ENCODE measurements around the gene WDR55.
"Not testable (repeated sequence)": the region's sequence is repeated elsewhere in the genome, so short reads cannot be mapped to it uniquely, and the experiment has no call there.

Gene WDR55, protein sequence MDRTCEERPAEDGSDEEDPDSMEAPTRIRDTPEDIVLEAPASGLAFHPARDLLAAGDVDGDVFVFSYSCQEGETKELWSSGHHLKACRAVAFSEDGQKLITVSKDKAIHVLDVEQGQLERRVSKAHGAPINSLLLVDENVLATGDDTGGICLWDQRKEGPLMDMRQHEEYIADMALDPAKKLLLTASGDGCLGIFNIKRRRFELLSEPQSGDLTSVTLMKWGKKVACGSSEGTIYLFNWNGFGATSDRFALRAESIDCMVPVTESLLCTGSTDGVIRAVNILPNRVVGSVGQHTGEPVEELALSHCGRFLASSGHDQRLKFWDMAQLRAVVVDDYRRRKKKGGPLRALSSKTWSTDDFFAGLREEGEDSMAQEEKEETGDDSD

DNA sequence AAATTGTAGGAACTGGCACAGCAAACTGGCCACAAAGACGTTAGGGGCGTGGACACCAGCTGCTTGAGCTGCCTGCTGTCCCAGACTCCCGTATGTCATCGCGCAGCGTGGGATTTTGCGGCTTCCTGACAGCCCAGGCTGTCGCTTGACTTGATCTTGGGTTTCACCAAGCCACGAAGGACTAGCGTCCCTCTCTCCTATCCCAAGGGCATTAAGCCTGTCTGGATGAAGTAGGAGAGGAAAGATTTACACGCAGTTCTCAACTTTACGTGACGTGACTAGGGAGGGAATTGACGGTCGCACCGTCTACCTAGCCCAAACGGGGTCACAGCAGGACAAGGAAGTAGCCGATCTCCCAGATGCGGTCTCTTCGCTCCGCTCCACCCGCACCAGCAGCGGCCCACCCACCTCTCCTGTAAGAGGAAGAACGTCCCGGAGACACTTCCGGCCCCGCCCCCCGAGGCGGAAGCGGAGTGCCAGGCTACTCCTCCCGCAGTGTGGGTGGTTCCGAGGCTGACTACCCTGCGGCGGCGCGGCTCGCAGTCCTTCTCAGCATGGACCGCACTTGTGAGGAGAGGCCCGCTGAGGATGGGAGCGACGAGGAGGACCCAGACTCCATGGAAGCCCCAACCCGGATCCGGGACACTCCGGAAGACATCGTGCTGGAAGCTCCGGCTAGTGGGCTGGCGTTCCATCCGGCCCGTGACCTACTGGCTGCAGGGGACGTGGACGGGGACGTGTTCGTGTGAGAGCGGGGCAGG, at the start of gene WDR55:
WDR55 (plus strand) TSS at position 546 of the 761 bp plus-strand sequence; CDS start at position 555, 9 bp downstream.
- Histone ChIP-seq H3K36me3 (replicated peaks) (peaks cover 54% of the 10 kb centered on the region), H3K4me3 (peak within 1 kb of the TSS; percentile 82), H3K4me1 (no peaks in the 10 kb centered on the region), H3K9me3 (no peaks in the 10 kb centered on the region), H3K27me3 (ENCODE audit: low read depth) (no peaks in the 10 kb centered on the region)
- in situ Hi-C loops (cut with MboI; ENCODE audit: low sequenced_read_pairs), result no loop called here
- peak; percentile 93 to 98 for DNase-seq (ENCODE audit: low spot score in 2 of 2)

DNA sequence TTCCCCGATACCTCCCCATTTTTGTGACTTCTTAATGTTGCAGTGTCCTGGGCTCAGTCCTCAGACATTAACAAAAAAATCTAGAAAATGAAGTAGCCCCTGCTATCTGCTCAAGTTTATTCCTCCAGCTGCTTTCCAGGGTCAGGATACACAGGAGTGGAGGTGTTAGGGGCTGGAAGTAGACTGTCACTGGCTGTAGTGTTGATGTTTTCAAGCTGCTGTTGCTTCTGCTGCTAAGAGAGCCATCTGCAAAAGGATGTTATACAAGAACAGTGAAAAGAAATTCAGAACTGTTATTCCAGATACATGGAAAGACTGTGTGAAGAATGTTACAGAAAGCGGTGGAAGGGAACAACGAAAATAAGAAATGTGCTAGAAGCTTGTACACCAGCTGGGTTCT, 42.4 kb upstream of the WDR55 start:
- no peaks in the 10 kb centered on the region for H3K27me3 ChIP-seq (ENCODE audit: low read depth)

DNA sequence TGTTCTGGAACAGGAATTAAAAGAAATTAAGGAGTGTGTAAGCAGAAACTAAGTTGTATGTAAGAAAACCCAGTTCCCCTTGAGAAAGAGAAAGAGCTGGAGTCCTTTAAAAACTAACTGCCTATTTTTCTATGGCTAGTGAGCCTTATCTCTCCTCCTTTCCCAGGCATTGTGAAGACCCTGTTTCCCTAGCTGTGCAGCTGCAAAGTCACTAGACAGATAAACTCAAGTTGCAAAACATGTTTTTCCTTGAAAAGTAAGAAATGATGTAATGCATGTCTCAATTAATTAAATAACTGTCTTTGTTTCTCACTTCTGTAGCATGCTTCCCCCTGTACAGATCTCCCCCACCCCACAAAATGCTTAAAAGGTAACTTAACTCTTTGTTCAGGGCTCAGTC, 41.6 kb upstream of the WDR55 start:
- in situ Hi-C loops (cut with MboI; ENCODE audit: low sequenced_read_pairs); H3K27me3 ChIP-seq (ENCODE audit: low read depth); DNase-seq (ENCODE audit: low spot score in 2 of 2); H3K36me3 ChIP-seq (replicated peaks); H3K4me1 ChIP-seq; H3K4me3 ChIP-seq; H3K9me3 ChIP-seq: not testable (repeated sequence)

More for the DNA sequence above, 42.4 kb upstream of the WDR55 start:
- Histone ChIP-seq H3K4me1 (no peaks in the 10 kb centered on the region), H3K9me3 (peaks cover 2% of the 10 kb centered on the region; the same call in 1 of the 2 replicates), H3K4me3 (no peak overlapping the region), H3K36me3 (replicated peaks) (no peaks in the 10 kb centered on the region)
- no peak for DNase-seq (ENCODE audit: low spot score in 2 of 2)
- in situ Hi-C loops (cut with MboI; ENCODE audit: low sequenced_read_pairs), result no loop called here

DNA sequence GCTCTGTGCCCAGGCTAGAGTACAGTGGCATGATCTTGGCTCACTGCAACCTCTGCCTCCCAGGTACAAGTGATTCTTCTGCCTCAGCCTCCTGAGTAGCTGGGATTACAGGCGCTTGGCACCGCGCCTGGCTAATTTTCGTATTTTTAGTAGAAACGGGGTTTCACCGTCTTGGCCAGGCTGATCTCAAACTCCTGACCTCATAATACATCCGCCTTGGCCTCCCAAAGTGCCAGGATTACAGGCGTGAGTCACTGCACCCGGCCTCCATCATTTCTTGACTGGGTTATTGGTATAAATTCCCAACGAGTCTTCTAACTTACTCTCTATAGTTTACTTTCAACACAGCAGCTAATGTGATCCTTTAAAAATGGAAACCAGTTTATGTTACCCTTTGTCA, 39.8 kb upstream of the WDR55 start:
- in situ Hi-C loops (cut with MboI; ENCODE audit: low sequenced_read_pairs); H3K4me1 ChIP-seq; H3K27me3 ChIP-seq (ENCODE audit: low read depth); H3K36me3 ChIP-seq (replicated peaks); H3K4me3 ChIP-seq; DNase-seq (ENCODE audit: low spot score in 2 of 2): not testable (repeated sequence)
- H3K9me3 ChIP-seq, result peaks cover 10% of the 10 kb centered on the region

DNA sequence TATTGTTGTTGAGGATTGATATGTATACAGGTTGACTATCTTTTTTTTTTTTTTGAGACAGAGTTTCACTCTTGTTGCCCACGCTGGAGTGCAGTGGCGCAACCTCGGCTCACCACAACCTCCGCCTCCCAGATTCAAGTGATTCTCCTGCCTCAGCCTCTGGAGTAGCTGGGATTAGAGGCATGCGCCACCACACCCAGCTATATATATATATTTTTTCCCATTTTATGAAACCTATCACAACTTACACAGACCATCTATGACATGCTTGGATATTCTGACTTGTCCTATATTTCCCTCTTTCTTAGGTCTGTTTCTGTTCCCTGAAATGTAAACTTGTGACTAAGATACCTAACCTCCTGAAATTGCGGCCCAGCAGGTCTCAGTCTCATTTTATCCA, 36.7 kb upstream of the WDR55 start:
- Histone ChIP-seq H3K4me3 (no peak overlapping the region), H3K27me3 (ENCODE audit: low read depth) (no peaks in the 10 kb centered on the region), H3K9me3 (peaks cover 10% of the 10 kb centered on the region), H3K4me1 (no peaks in the 10 kb centered on the region), H3K36me3 (replicated peaks) (no peaks in the 10 kb centered on the region)
- DNase-seq (ENCODE audit: low spot score in 2 of 2), result no peak
- in situ Hi-C loops (cut with MboI; ENCODE audit: low sequenced_read_pairs), result no loop called here

DNA sequence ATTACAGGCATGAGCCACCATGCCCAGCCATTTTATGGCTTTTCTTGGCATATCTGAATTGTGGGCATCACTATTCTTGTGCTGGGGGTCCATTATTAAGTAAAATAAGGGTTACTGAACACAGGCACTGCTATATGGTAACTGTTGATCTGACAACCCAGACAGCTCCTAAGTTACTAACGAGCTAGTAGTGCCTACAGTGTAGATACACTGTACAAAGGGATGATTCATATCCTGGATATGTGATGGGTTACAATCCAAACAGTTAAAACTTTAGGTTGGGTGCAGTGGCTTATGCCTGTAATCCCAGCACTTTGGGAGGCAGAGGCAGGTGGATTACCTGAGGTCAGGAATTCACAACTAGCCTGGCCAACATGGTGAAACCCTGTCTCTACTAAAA, 36.0 kb upstream of the WDR55 start:
- Histone ChIP-seq H3K4me1 (no peaks in the 10 kb centered on the region), H3K27me3 (ENCODE audit: low read depth) (no peaks in the 10 kb centered on the region), H3K4me3 (no peak overlapping the region), H3K9me3 (peaks cover 10% of the 10 kb centered on the region), H3K36me3 (replicated peaks) (no peaks in the 10 kb centered on the region)
- in situ Hi-C loops (cut with MboI; ENCODE audit: low sequenced_read_pairs), result no loop called here
- no peak for DNase-seq (ENCODE audit: low spot score in 2 of 2)

DNA sequence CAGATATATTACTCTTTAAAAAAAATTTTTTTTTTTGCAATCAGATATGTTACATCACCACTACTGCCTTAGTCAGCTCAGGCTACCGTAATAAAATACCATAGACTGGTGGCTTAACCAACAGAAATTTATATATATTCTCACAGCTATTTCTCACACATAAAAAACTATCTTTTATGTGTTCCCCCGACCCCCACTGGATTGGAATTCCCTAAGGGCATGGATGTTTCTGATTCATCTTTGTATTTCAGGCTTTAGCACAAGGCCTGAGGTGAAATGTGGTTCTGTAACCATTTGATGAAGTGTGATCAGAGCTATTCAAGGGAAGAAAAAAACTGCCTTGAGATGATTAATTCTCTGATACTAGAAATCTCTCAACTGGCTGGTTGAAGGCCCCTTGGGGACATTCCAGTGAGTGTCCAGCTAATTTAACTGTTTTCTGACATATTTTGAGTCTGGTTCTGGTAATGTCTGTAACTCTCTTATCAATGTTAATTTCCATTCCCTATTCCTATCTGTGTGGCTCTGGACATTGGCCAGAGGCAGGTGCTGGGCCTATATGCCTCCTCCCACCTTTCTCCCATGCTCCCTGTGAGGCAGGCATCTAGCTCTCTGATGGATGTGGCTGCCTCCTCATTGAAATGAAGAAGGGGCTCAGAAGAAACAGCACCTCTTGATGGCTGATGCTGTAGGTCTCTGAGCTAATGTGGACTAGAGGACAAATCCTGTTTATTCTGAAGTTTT, 34.2 kb upstream of the WDR55 start:
- H3K4me3 ChIP-seq, result no peak overlapping the region
- DNase-seq (ENCODE audit: low spot score in 2 of 2), result no peak
- in situ Hi-C loops (cut with MboI; ENCODE audit: low sequenced_read_pairs), result loop anchor here (5.0 kb wide), 1 partner anchor 68 kb away; the partner anchor contains the start of genes APBB3 and SLC35A4
- H3K27me3 ChIP-seq (ENCODE audit: low read depth), result no peaks in the 10 kb centered on the region
- H3K9me3 ChIP-seq, result peaks cover 10% of the 10 kb centered on the region
- no peaks in the 10 kb centered on the region for H3K36me3 ChIP-seq (replicated peaks)
- H3K4me1 ChIP-seq, result no peaks in the 10 kb centered on the region

DNA sequence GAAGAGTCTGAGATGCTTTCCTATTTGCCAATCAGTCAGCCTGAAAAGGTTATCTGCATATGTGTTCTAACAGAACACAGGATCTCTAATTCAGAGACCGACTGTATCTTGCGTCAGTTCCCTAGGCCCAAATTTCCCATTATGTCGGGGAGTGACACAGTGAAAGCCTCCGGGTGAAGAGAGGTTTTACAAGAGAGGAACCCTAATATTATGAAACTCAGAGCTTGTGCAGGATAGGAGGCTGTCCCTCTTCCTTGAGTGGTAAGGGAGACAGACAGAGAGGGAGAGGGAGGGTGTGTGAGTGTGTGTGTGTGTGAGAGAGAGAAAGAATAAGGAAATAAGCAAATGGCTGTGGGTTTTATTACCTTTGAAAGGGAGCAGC, 33.7 kb upstream of the WDR55 start:
- H3K36me3 ChIP-seq (replicated peaks), result no peaks in the 10 kb centered on the region
- in situ Hi-C loops (cut with MboI; ENCODE audit: low sequenced_read_pairs), result loop anchor here (5.0 kb wide), 1 partner anchor 69 kb away; the partner anchor contains the start of genes APBB3 and SLC35A4
- no peaks in the 10 kb centered on the region for H3K27me3 ChIP-seq (ENCODE audit: low read depth)
- no peaks in the 10 kb centered on the region for H3K4me1 ChIP-seq
- no peak overlapping the region for H3K4me3 ChIP-seq
- peaks cover 10% of the 10 kb centered on the region for H3K9me3 ChIP-seq
- no peak for DNase-seq (ENCODE audit: low spot score in 2 of 2)

DNA sequence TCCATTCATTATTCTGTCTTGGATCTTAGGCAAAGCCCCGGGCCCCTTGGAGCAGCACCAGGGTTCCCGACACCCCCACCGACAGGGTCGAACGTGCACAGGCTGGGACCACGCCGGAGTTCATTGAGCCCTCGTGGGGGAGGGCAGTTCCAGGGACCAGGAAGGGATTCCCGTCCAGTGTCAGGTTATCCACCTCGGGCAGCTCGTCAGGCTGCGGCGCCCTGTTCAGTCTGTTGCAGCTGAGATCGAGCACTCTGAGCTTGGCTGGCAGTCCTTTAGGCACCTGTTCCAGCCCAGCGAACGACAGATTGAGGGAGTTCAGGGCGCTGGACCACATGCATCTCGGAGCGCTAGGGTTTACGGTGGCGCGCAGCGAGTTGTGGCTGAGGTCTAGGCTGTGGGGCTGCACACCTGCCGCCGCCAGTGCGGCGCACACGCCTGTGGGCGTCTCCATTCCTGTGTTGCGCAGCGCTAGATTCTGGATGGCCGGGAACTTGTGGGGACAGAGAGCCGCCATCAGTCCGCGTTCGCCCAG, 32.8 kb upstream of the WDR55 start:
- Histone ChIP-seq H3K4me3 (no peak overlapping the region), H3K4me1 (no peaks in the 10 kb centered on the region), H3K27me3 (ENCODE audit: low read depth) (no peaks in the 10 kb centered on the region), H3K36me3 (replicated peaks) (no peaks in the 10 kb centered on the region), H3K9me3 (peaks cover 10% of the 10 kb centered on the region)
- DNase-seq (ENCODE audit: low spot score in 2 of 2), result no peak
- in situ Hi-C loops (cut with MboI; ENCODE audit: low sequenced_read_pairs), result loop anchor here (5.0 kb wide), 1 partner anchor 70 kb away; the partner anchor contains the start of genes APBB3 and SLC35A4

DNA sequence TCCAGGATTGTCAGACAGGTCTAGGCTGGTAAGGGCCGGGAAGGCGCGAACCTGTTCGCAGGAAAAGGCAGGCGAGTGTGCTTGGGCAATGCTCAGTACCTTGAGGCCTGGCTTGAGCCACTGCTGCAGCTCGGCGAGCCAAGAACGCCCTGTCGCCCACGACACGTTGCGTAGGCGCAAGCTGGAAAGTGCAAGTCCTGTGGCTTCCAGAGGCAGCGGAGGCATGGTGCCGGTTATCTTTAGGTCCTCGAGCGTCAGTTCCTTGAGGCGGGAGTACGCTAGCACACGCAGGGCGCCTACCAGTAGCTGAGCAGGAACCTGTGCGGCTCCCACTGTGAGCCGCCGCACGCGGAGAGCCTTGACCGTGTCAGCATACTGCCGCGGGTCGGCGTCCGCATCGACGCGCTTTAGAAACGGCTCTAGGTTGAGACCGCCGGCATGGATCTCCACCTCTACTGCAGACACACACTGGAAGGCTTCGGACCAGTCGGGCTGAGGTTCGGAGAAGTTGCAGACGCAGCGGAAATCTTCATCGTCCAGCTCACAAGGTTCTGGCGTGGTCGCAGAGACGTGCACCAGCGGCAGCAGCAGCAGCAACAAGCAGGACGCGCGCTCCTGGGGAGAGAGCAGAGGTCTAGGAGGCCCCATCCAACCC, 32.2 kb upstream of the WDR55 start:
- no peak for DNase-seq (ENCODE audit: low spot score in 2 of 2)
- H3K4me3 ChIP-seq, result no peak overlapping the region

DNA sequence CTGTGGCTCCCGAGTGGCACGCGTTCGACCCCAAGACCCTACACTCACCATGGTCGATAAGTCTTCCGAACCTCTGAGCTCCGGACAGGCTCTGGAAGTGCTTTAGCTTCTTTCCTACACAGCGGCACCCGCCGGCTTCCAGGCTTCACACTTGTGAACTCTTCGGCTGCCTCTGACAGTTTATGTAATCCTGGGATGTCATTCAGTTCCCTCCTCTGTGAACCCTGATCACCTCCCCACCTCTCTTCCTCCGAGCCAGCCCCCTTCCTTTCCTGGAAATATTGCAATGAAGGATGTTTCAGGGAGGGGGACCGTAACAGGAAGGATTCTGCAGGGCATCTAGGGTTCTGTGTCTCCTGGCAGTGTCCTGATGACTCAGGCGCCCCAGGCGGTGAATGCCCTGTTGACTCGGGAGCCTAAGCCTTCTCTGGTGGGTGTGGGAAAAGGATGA, 31.7 kb upstream of the WDR55 start, which contains the start of gene CD14:
CD14 (minus strand) TSS at position 155 of the 451 bp plus-strand sequence; CDS start at position 51, 104 bp downstream.
- Histone ChIP-seq H3K4me1 (no peaks in the 10 kb centered on the region), H3K27me3 (ENCODE audit: low read depth) (no peaks in the 10 kb centered on the region), H3K9me3 (peaks cover 6% of the 10 kb centered on the region), H3K36me3 (replicated peaks) (no peaks in the 10 kb centered on the region), H3K4me3 (no peak within 1 kb of the TSS)
- DNase-seq (ENCODE audit: low spot score in 2 of 2), result no peak
- in situ Hi-C loops (cut with MboI; ENCODE audit: low sequenced_read_pairs), result loop anchor here (5.0 kb wide), 1 partner anchor 71 kb away; the partner anchor contains the start of genes APBB3 and SLC35A4

More for the DNA sequence above, 32.2 kb upstream of the WDR55 start:
- Histone ChIP-seq H3K9me3 (peaks cover 8% of the 10 kb centered on the region), H3K4me1 (no peaks in the 10 kb centered on the region), H3K36me3 (replicated peaks) (no peaks in the 10 kb centered on the region), H3K27me3 (ENCODE audit: low read depth) (no peaks in the 10 kb centered on the region)
- in situ Hi-C loops (cut with MboI; ENCODE audit: low sequenced_read_pairs), result loop anchor here (5.0 kb wide), 1 partner anchor 70 kb away; the partner anchor contains the start of genes APBB3 and SLC35A4

DNA sequence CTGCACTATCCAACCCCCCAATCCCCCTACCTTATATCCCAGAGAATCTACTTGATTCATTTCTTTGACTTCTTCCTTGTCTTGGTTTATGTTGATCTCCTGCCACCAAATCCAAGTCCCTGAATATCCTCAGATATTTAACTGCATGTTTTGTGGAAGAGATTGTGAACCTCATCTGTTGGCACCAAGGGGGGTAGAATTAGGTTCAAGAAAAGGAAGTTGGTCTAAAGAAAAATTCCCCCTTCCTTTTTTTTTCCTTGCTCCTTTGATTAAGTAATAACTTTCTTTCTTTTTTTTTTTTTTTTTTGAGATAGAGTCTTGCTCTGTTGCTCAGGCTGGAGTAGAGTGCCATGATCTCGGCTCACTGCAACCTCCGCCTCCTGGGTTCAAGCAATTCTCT, 31.2 kb upstream of the WDR55 start:
- no peak for DNase-seq (ENCODE audit: low spot score in 2 of 2)
- Histone ChIP-seq H3K27me3 (ENCODE audit: low read depth) (no peaks in the 10 kb centered on the region), H3K36me3 (replicated peaks) (no peaks in the 10 kb centered on the region), H3K4me1 (no peaks in the 10 kb centered on the region), H3K4me3 (no peak overlapping the region), H3K9me3 (peaks cover 3% of the 10 kb centered on the region)
- in situ Hi-C loops (cut with MboI; ENCODE audit: low sequenced_read_pairs), result loop anchor here (5.0 kb wide), 1 partner anchor 71 kb away; the partner anchor contains the start of genes APBB3 and SLC35A4
